GM19395 (cell line): ENCODE data around the gene PHF20.
"Not testable (repeated sequence)": the region's sequence is repeated elsewhere in the genome, so short reads cannot be mapped to it uniquely, and the experiment has no call there.

Experiments used
- ATAC-seq: cut with Tn5 transposase; IDR thresholded peaks from one replicate; pipeline ENCODE4 v1.9.1; 2021; ENCODE audit warnings: mild to moderate bottlenecking, moderate library complexity; ENCODE audit not compliant: unreplicated experiment

PHF20 gene

GRCh38 chr20:35831971-35832370 lies 60.2 kb downstream of the PHF20 start:
- no peak for ATAC-seq

- ATAC-seq = no peak
Observed at GRCh38 chr20:35833241-35833640, 61.4 kb downstream of the PHF20 start.

- ATAC-seq = no peak
Observed at GRCh38 chr20:35837577-35838195, 65.9 kb downstream of the PHF20 start.

DNA sequence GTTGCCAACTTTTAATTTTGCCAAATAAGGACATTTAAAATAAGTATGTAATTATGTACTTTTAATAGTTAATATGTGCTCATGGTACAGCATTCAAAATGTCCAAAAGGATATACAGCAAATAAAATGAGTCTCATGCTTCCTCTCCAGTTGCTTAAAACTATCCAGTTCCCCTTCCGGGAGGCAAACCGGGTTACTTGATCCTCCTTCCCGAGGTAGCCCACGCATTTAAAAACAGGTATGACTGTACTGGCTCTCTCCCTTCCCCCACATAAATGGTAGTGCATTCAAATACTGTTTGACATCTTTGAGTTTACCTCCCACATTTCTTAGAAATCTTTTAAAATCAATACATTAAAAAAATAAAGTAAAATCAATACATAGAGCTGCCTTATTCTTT lies 66.4 kb downstream of the PHF20 start:
- ATAC-seq = no peak

GRCh38 chr20:35839904-35840303 lies 68.1 kb downstream of the PHF20 start:
- ATAC-seq = no peak

DNA sequence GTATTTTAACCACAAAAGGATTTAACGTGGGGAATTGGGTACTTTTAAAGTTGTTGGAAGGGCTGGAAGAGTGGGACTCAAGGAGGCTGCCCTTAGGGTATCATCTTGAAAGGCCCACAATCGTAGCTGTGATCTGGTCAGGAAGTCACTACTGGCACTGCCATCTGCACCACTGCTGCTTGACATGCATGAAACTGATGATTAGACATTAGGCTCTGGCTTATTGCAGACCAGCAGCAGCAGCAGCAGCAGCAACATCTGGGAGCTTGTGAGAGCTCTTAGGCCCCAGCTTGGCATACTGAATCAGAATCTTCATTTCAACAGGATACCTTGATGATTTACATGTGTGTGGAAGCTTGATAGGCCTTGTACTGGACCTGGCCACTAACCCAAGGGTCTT lies 68.6 kb downstream of the PHF20 start:
- ATAC-seq = no peak

- no peak for ATAC-seq
Observed at GRCh38 chr20:35842361-35842760, 70.5 kb downstream of the PHF20 start.

- not testable (repeated sequence) for ATAC-seq
Observed at GRCh38 chr20:35843894-35844293, 72.1 kb downstream of the PHF20 start.

DNA sequence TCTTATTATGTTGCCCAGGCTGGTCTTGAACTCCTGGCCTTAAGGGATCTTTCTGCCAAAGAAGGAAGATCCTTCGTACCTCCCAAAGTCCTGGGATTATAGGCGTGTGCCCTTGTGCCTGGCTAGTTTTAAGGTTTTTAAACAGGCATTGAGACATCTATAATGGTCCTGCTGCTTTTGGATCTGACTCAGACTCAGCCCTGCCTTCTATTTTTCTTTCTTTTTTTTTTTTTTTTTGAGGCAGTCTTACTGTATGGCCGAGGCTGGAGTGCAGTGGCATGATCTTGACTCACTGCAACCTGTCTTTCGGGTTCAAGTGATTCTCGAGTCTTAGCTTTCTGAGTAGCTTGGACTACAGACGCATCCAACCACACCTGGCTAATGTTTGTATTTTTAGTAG lies 73.7 kb downstream of the PHF20 start:
- no peak for ATAC-seq

DNA sequence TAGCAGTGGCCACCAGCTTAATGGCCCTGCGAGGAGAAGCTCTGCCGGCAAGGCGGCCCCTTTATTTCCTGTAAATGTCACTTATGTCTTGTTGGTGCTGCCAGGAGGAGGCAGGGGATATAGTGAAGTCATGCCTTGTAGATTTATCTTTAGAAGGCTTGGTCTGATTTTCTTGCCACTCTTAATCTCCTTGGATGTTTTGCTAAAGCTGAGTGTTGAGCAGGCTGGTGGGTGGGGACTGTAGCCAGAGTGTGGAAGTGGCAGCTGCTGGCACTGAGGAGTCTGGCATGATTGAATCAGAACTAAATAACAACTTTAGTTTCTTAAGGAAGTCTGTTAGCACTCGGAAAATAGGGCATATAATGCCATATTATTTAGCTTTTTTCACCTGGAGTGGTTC lies 77.9 kb downstream of the PHF20 start:
- no peak for ATAC-seq

DNA sequence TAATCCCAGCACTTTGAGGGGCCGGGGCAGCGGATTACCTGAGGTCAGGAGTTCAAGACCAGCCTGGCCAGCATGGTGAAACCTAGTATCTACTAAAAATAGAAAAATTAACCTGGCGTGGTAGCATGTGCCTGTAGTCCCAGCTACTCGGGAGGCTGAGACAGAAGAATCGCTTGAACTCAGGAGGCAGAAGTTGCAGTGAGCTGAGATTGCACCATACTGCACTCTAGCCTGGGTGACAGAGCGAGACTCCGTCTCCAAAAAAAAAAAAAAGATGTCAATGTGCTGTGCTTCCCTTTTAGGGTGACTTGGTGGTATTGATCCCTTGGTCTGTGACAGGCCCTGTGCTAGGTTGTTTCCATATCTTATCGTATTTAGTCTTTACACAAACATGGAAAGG lies 79.8 kb downstream of the PHF20 start:
- not testable (repeated sequence) for ATAC-seq

- ATAC-seq = no peak
Observed at GRCh38 chr20:35854713-35855348, 83.0 kb downstream of the PHF20 start.

- not testable (repeated sequence) for ATAC-seq
Observed at GRCh38 chr20:35855641-35856040, 83.8 kb downstream of the PHF20 start.

GRCh38 chr20:35856866-35857265 lies 85.1 kb downstream of the PHF20 start:
- ATAC-seq = no peak

GRCh38 chr20:35866418-35867202 lies 94.8 kb downstream of the PHF20 start:
- no peak for ATAC-seq

DNA sequence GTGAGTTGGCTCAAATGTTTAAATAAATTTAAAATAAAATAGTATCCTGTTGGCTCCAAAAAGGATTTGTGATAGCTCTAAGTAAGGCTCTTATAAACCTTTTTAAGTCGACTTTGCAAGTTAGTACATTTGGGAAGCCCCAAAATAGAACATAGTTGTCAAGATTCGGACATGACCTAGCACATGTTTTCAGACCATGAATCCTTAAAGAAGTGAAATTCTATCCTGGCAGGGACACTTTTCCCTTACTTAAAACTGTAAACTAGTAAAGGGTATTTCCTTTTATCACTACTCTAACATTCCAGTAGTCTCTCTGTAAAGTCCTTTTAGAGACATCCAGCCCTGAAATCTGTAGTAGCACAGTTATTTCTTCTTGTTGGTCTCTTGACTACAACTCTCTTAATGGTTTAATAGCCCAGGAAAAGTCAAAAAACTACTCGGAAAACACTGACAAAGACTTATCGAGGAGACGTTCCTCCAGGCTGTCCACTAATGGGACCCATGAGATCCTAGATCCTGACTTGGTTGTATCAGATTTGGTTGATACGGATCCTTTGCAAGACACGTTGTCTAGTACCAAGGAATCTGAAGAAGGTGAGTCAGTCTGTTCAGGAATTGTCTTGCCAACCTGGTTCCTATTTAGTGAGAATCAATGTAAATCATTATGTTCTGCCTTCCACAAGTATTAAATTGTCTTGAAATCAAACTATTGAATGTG lies 98.9 kb downstream of the PHF20 start:
- no peak for ATAC-seq

DNA sequence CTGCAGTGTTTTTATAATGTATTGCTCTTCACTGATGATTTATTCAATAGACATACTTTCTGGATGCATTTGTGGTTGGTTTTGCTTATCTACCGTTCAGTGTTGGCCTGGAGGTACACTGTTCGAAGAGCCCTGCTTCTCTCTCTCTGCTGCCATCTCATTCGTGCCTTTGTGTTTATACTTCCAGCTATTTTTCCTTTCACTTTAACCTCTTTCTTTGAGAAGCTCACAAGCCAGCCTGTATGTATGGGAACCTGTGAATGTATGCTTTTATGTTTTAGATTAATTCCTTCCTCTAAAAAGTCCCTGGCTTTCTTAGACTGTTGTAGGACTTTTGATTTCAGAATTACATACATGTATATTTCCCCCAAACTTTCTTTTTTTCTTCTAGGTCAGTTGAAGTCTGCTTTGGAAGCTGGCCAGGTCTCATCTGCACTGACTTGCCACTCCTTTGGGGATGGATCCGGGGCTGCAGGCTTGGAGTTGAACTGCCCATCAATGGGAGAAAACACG lies 99.5 kb downstream of the PHF20 start:
- no peak for ATAC-seq

GRCh38 chr20:35876033-35876320 lies 104.2 kb downstream of the PHF20 start:
- ATAC-seq = no peak

DNA sequence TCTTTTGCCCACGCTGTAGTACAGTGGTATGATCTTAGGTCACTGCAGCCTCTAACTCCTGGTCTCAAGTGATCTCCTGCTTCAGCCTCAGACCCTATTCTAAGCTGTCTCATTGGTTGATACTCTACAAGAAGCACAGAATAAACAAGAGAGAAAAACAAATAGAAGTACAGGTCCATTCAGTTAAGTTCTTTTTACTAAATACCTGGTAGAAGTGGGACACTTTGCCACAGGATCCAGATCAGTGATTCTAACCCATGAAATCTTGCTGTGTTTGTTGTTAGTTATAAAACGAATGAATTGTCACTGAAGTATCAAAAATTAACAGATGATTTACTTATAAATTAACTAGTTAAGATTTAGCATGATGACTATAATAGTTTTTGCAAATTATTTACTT lies 105.8 kb downstream of the PHF20 start:
- ATAC-seq = no peak

DNA sequence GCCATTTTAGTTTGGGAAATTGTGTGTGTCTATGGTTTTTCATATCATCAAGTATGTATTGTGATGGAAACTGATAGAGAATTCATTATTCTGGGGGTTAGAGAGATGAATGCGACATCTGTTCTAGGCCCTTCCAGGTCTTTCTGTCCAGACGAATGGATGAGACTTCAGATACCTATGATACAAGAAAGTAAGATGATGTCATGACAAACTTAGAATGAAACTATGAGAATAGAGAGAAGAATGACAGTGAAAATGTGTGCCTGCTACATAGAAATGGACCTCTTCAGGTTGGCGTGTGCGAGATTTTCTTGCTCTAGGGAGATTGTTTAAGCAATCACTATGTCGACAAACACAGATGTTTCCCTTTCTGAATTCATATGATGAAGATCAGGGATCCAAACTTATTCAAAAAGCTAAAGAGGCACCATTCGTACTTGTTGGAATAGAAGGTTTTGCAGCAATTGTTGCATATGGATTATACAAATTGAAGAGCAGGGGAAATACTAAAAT lies 106.4 kb downstream of the PHF20 start:
- ATAC-seq = no peak

GRCh38 chr20:35881676-35882075 lies 109.9 kb downstream of the PHF20 start:
- no peak for ATAC-seq
